Erythroblast (primary cell): ENCODE measurements around the gene CFAP91.

ENCODE experiments used
- GATA1 ChIP-seq: IDR thresholded peaks from 2 replicates; pipeline ENCODE4 v1.6.1; 2011; ENCODE audit warnings: low read depth, mild to moderate bottlenecking, control low read depth, low read length, moderate library complexity
- POLR2A ChIP-seq: IDR thresholded peaks from 2 replicates; pipeline ENCODE4 v1.6.1; 2011; ENCODE audit warnings: mild to moderate bottlenecking, low read length

- no peak for TF ChIP-seq POLR2A
- no peak for TF ChIP-seq GATA1
Measured at GRCh38 chr3:119751423-119751822, 48.6 kb downstream of the CFAP91 start.
